HTR-8/SVneo (cell line): ENCODE measurements around the gene GFOD1.
A peak's percentile ranks its signal among the peaks of the same experiment; 100 is the strongest.
"Not testable (repeated sequence)": the region's sequence is repeated elsewhere in the genome, so short reads cannot be mapped to it uniquely, and the experiment has no call there.

ENCODE experiments used
- DNase-seq: peaks from one replicate; pipeline ENCODE4 v3.0.0; 2011; ENCODE audit warnings: low spot score, mixed read lengths; ENCODE audit not compliant: insufficient read length
- FAIRE-seq: peaks from 2 replicates; lab custom pipeline; 2011; peaks lifted over from hg19 to GRCh38; lab: Jason Lieb, UNC

Gene GFOD1

DNA sequence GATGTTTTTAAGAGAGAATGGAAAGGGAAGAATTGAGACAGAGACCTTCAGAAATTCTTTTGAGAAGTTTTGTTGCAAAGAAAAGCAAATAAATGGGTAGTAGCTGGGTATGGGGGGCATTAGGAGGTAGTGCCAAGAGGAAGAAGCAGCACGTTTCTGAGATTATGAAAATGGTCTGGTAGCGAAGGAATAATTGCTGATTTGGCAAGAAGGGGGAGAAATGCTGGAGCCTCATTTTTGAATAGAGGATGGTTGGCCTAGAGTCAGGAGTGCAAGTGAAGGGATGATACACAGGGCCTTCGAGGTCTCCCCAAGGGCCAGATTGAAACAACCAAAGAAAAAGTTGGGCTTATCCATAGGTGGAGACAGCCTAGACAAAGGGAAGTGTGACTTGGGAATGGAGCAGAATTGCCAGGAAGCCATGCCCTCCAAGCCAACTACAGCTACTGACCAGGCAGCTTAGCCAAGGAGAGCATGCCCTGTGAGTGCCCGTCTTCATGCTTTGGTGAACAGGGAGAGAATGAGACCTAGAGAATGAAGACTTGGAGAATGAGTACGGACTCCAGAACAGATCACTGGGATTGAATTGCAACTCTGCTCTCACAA, 144.9 kb downstream of the GFOD1 start:
- no peak for FAIRE-seq
- DNase-seq = no peak

DNA sequence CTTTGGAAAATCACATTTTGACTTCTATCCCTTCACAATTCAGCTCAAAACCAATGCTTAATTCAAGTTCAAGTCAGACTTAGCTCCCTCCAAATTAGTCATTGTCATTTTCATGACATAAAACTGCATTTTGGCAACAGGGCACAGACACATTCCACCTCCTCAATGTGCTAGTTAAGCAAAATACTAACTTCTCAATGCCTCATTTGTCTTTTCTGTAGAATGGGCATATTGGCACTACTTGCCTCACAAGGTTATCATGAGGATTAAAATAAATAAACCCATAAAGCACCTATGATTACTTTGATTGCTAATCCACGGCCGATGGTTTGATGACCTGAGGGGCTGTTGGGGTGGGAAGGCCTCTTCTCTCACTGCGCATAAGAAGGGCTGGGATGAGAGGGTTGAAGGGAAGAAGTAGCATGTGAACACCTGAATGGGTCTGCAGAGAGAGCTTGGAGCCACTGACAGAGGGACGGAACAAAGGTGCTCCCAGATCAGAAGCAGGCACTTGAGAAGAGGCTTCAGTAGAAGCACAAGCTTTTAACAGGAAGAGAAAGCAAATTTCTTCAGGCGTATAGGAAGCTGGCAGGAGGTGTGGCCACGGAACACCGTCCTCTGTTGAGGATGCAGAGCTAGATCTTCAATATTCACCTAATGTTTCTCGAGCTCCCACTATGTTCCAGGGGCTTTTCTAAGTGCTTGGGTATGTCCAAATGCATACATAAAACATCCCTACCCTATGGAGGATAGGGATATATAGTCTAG, 147.4 kb downstream of the GFOD1 start:
- FAIRE-seq = no peak
- no peak for DNase-seq

DNA sequence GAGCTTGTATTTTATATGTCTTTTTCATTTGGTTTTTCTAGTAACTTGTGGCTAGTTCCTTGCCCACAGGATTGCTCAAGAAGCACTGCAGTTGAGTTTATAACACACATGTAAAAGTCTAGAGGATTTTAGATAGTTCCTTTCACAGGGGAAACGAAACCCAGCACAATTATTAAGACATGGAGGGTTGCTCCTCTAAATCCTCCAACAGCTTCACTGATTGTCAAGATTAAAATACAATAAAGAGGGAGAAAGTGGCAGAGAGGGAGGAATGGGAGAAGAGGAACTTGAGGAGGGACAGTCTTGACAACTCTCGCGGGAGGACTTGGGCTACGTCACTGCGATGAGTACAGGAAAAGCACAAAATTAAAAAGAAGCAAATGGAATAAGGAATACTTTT, 149.4 kb downstream of the GFOD1 start:
- DNase-seq (no peak), FAIRE-seq (no peak)

DNA sequence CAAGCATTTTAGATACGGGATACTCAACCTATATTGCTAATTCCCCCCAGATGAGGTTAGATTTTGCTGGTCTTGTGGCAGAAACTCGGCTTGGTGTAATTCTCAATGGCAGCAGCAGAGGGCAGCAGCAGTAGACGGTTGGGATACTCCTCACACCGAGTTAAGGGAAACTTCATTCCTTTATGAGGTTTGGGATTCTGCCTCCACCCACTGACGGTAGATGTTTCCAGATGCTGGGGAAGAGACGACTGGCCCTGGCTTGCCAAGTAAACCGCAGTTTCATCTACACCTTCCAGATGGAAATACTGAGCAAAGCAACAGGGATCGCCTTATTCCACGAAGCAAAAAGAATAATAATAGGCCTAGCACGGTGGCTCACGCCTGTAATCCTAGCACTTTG, 150.8 kb downstream of the GFOD1 start:
- DNase-seq = peak; percentile 83
- no peak for FAIRE-seq

DNA sequence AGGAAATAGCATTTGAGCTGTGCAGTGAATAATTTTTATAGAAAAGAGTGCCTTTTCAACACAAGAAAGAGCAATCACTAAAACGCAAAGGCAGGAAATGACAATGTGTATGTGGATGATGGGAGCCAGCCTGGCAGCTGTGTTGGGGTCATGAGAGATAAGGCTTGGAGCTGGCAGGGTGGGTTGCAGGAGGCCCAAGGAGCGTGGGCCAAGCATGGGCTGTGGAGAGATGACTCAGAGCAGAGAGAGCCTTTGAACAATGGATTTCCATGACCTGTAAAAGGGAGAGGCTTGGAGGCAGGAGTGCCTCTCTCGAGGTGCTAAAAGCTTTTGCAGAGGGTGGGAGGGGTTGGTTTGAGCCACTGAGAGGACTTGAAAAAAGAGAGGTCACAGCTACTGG, 152.4 kb downstream of the GFOD1 start:
- DNase-seq (no peak), FAIRE-seq (no peak)

DNA sequence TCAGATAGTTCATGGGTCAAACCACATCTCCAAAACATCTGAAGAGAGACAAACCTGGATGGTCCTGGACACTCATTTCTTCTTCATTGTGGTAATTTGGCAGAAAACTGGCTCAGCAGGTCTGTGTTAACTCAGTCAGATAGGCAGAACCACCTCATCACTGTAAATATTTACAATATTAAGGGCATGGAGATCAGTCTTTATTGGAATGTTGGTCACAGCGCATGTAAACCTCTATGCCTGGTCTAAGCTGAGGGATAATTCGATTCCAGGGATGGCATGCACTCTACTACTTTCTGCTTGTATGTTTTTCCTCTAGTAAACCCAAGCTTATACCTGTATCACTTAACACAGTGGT, 155.1 kb downstream of the GFOD1 start:
- DNase-seq (no peak), FAIRE-seq (no peak)

DNA sequence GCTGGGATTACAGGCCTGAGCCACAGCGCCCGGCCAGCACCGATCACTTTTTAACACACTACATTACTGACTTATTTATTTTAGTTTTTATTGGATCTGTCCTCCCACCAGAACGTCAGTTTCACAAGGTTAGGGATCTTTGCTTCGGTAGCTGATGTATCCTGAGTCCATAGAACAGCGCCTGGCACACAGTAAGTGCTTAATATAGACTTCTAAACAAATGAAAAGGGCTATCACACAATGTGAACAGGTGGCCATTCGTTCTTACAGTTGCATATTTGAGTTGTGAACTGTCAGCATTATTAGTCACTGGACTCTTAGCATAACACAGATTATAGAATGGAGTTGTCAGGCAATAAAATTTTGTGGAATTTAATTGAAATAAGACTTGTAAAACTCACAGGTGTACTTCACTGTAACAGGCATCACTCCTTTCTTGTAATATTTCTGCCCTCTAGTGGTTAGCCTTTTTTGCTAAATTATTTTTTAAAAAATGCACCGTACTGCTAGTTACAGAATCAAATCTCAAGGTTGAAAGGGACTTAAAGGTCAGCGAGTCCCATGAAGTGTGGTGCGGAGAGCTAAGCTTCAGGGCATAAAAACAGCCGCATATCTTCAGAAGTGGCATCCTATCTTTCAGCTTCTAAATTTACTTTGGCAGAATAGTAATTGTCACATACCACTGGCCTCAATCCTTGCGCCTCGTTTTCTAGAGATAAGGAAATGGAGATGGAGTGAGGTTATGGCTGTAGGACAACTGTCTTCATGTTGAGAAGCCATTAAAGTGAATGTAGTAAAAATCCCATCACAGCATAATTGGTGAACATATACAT, 155.7 kb downstream of the GFOD1 start:
- no peak for FAIRE-seq
- DNase-seq = no peak

DNA sequence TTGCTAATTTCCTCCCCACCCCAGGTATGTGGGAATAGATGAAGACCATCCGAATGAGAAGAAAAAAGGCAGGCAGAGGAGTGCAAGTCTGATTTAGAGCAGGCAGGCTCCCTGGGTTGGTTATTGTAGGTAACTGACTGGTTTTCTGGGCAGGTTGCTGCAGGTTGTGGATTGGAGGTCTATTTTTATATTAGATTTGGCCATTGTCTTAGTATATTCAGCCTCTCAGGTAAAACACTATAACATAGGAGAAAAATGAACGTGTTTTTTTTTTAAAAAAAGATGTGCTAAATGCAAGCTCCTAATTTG, 158.6 kb downstream of the GFOD1 start:
- no peak for DNase-seq
- FAIRE-seq = no peak

DNA sequence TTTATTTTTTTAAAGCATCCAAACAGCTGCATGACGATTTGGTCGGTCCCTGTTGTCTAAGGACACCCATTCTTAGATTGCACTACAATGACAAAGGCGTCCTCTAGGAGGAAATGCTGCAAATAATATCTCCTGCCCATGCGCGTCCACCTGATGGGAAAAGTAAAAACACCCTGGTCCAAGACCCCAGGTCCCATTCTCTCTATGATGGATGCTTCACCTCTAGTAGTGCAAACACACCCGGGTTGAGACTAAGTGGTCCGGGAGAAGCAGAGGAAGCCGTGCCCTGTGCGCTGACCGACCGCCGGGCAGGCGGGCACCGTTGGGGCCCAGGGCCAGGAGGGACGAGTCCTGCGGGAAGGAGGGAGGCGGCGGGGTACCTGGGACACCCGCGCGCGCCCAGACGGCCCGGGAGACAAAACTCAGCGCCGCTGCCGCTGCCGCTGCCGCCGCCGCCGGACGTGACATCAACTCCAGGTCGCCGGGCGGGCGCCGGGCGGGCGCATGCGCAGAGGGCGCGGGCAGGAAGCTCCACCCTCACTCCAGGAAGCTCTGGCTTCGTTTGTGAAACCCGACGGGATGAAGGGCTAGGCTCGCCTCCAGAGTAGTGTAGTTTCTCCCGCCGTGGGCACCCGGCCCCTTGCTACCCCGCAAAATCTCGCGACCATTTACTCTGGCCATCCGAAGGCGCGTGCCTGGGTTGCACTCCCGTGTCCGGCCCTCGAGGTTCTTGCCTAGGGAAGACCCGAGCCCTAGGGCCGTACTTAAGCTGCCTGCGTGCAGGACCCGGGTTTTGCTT, 159.1 kb downstream of the GFOD1 start, which contains the start of gene TBC1D7:
Gene TBC1D7 (minus strand): TSS at position 462 of the 799 bp plus-strand sequence. CDS start 1,639 bp downstream, outside the sequence.
- FAIRE-seq (peak; percentile 40), DNase-seq (peak; percentile 95)

DNA sequence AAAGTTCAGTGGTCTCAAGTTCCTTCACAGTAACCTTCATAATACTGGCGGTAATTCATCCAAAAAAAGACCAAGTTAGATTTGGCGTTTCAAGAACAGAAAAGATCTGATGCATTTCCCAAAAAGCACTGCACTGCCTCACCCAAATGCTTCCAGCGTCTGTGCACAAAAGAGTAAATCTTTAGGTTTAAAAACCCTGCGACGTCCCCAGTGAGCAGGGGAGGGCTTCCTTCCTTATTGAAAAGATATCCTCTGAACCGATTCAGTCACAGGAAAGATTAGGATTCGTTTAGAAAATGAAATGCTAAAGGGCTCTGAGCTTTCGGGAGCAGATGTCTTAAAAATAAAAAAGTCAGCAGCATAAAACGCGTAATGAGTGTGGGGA, 159.7 kb downstream of the GFOD1 start:
- no peak for FAIRE-seq

DNA sequence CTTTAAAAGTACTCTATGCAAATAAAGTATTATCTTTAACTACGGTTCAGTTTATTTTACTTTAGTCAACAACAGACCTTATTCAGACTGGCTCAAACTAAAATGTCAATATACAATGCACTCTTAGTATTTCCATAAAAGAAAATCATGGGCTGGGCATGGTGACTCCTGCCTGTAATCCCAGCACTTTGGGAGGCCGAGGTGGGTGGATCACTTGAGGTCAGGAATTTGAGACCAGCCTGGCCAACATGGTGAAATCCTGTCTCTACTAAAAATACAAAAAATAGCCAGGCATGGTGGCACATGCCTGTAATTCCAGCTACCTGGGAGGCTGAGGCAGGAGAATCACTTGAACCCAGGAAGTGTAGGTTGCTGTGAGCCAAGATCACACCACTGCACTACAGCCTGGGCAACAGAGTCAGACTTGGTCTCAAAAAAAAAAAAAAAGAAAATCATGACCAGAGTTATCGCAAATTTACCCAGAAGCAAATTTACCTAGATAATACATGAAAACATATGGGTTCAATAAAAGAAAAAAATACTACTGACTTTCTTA, 161.3 kb downstream of the GFOD1 start:
- not testable (repeated sequence) for FAIRE-seq

More for the DNA sequence above, 159.7 kb downstream of the GFOD1 start:
- no peak for DNase-seq

DNA sequence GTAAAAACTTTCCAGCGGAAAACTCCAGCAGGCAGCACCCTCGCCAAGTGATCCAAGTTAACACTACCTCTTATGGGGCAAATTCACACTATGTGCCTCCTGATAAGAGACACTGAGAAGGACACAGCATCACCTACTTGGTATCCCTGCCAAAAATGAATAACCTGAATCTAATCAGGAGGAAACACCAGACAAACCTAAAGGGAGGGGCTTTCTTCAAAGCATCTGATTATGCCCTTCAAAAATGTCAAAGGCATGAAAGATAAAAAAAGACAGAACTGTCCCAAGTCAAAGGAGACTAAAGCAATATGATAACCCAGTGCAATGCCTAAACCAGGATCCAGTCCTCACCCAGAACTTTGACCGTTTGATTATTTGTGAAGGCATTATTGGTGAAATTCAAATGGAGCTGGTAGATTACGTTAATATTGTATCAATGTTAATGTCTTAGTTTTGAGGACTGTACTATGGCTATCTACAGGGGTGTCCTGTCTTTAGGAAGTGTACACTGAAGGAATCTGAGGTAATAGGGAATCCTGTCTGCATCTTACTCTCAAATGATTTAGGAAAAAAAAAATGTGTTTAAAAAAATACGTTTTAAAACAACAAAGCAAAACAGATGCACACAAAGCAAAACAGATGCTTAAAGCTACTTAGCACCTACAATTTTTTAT, 167.4 kb downstream of the GFOD1 start:
- no peak for DNase-seq
- no peak for FAIRE-seq

More for the DNA sequence above, 161.3 kb downstream of the GFOD1 start:
- DNase-seq = not testable (repeated sequence)

DNA sequence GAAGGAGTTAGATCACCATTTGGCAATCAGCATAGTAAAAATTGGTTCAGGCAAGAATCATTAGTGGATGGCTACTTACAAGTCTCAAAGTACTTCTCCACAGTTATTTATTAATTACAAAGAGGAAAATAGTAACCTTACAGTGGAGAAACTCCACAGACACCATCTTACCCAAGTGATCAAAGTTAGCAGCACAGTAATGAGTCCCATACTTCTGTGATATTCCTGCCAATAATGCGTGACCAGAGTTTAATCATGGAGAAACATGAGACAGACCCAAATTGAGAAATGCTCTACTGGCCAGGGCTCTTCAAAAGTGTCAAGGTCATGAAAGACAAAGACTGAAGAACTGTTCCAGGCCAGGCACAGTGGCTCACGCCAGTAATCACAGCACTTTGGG, 168.6 kb downstream of the GFOD1 start:
- no peak for FAIRE-seq
- DNase-seq = no peak

DNA sequence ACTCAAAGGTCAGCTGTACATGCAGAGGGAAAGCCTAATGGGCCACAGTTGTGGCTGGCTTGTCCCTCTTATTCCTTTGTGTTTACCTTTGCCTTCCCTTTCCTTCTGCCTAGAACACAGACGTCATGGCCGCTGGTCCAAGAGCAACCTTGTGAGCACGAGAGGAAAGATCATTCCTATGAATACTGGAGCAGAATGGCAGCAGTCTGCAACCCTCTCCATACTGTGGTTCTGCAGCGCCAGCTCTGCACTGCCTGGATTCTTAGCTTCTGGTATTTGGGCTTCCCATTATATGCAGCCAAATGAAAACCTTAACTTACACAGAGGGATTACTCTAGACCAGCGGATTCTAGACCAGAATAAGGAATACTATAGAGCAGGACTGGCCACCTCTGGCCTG, 171.5 kb downstream of the GFOD1 start:
- no peak for DNase-seq
- no peak for FAIRE-seq

DNA sequence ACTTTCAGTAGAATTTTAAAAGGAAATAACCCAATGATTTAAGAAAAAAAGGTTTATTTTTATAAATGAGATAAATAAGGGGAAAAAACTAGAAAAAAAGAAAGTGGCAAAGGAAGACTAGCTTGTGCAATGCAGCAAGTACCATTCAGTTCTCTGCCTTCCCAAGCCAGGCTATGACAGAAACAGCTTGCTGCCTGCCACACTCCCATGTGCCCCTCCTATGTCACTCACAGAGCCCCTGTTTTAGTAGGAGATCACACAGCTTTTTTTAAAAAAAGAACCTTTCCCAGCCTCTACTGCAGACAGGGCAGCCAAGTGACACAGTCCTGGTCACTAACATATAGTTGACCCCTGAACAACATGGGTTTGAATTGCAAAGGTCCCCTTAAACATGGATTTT, 172.6 kb downstream of the GFOD1 start:
- DNase-seq (no peak), FAIRE-seq (no peak)

DNA sequence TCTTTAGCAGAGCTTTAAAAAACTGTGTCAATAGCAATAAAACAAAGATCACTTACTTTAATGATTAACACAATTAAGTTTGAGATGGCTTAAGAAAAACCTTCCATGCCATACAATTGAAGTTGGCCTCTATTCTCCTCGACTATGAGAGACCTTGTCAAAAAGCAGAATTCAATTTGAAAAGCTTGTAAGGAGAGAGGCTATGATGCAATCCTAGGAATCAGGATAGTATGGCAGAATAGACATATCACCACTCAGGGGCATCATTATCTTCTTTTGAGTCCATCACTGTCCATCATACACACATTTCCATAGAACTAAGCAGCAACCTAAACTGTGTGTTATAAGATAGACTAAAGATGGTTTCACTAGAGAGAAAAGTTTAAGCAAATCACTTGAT, 176.2 kb downstream of the GFOD1 start:
- FAIRE-seq (no peak), DNase-seq (no peak)

DNA sequence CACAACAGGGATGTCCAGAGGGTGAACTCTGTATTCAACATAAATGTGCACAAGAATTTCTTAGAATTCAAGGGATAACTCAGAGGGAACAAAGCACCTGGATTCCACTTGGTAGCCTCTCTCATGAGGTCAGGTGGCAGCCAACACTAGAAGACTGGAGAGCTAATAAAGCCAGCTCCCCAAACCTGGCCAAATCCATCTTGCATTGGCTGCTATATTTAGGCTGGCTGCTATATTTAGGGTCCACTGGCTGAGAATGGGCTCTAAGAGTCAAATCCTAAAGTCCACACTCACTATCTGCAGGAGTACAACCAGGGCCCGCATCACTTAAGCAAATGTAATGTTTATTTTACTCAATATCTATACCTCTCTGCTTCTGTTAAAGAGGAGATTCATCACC, 179.1 kb downstream of the GFOD1 start:
- no peak for FAIRE-seq
- DNase-seq = no peak
